CMK (cell line): ENCODE measurements around the gene FASTKD1.
"Not testable (repeated sequence)": the region's sequence is repeated elsewhere in the genome, so short reads cannot be mapped to it uniquely, and the experiment has no call there.

Experiments
- DNase-seq: peaks from one replicate; pipeline ENCODE4 v3.0.0-alpha.2; 2010; ENCODE audit warnings: low read depth

FASTKD1 gene

GRCh38 chr2:169573160-169573973, at the start of gene FASTKD1:
Gene FASTKD1 (minus strand): TSS chr2:169573865. CDS start chr2:169572029, 1,836 bp downstream.
- peak; percentile 76 for DNase-seq

- DNase-seq: no peak
These were observed 49.6 kb upstream of the FASTKD1 start for GRCh38 chr2:169623235-169623634.

GRCh38 chr2:169620509-169620908, 46.8 kb upstream of the FASTKD1 start:
- no peak for DNase-seq

- no peak for DNase-seq
These were observed 46.3 kb upstream of the FASTKD1 start for GRCh38 chr2:169619946-169620345.

GRCh38 chr2:169615982-169616381, 42.3 kb upstream of the FASTKD1 start:
- DNase-seq: not testable (repeated sequence)

- DNase-seq: no peak
These were observed 40.2 kb upstream of the FASTKD1 start for GRCh38 chr2:169613876-169614275.

GRCh38 chr2:169609264-169609663, 35.6 kb upstream of the FASTKD1 start:
- DNase-seq: no peak

GRCh38 chr2:169599568-169599967, 25.9 kb upstream of the FASTKD1 start:
- no peak for DNase-seq

- DNase-seq: no peak
These were observed 25.3 kb upstream of the FASTKD1 start for GRCh38 chr2:169598982-169599381.

- DNase-seq: not testable (repeated sequence)
These were observed 22.9 kb upstream of the FASTKD1 start for GRCh38 chr2:169596546-169596945.

GRCh38 chr2:169590804-169591203, 17.1 kb upstream of the FASTKD1 start:
- DNase-seq: no peak

GRCh38 chr2:169585673-169586072, 12.0 kb upstream of the FASTKD1 start:
- no peak for DNase-seq

- peak; percentile 78 for DNase-seq
These were observed 10.6 kb upstream of the FASTKD1 start, which contains the start of gene PPIG for GRCh38 chr2:169584005-169584877. Gene PPIG (plus strand): TSS chr2:169584351. CDS start chr2:169604042, 19,691 bp downstream.

- DNase-seq: no peak
These were observed 9.9 kb upstream of the FASTKD1 start for GRCh38 chr2:169583518-169583917.

GRCh38 chr2:169582552-169583266, 9.0 kb upstream of the FASTKD1 start:
- DNase-seq: not testable (repeated sequence)

GRCh38 chr2:169579044-169579443, 5.4 kb upstream of the FASTKD1 start:
- no peak for DNase-seq

GRCh38 chr2:169575264-169575663, 1.6 kb upstream of the FASTKD1 start:
- DNase-seq: not testable (repeated sequence)

- not testable (repeated sequence) for DNase-seq
These were observed 874 bp upstream of the FASTKD1 start for GRCh38 chr2:169574539-169574938.

- DNase-seq: no peak
These were observed 272 bp upstream of the FASTKD1 start for GRCh38 chr2:169573974-169574299.

GRCh38 chr2:169572821-169573159, 875 bp downstream of the FASTKD1 start:
- no peak for DNase-seq

- no peak for DNase-seq
These were observed 1.5 kb downstream of the FASTKD1 start for GRCh38 chr2:169572189-169572588.

- no peak for DNase-seq
These were observed 2.1 kb downstream of the FASTKD1 start for GRCh38 chr2:169571571-169571970.
